ENCODE data around the gene NPR2. TPM values are rescaled to one million over a fixed set of nuclear protein-coding genes. Genes with fewer than 3 reads are reported as not detected.

Gene NPR2
- total RNA-seq, 1 experiment from 2014 or later = 18.8 TPM

DNA sequence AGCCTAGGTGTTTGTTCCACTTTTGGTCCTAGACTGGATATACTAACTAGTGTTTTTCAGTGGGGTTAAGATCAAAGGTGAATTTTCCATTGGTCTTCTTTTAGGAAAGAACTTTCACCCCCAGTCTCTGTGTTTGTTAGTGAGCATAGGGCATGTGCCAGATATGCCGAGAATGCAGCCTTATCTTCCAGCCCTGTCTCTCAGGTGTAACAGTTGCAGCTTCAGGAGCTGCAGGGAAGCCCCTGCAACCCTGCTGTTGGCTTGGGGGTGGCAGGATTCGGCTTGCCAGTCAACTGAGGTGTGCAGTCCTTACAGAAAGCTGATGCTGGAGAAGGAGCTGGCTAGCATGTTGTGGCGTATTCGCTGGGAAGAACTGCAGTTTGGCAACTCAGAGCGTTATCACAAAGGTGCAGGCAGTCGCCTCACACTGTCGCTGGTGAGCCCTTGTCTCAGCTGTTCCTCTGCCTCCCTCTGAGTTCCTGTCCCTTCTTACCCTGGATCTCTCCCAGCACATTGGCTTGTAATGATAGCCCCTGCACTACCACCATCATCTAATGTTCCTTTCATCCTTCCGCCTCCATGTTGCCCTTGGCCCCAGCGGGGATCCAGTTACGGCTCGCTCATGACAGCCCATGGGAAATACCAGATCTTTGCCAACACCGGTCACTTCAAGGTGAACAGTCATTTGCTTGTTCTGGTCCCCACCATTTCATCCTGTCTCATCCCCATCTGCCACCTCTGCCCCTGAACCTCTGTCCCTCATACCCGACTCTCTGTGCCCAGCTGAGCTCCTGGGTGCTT is 10.1 kb downstream of the NPR2 start:
- Histone ChIP-seq H3K9me2 (ENCODE audit: insufficient read depth) (no peaks in the 10 kb centered on the region), H3K4me1 (ENCODE audit: control insufficient read depth in 1 of 2, insufficient read depth in 2 of 2, low read length in 2 of 2) (peaks cover 0 to 16% of the 10 kb centered on the region in 2 experiments; a peak in 2 of 4 replicates), H3K4me2 (ENCODE audit: low read length) (no peak overlapping the region), H4K20me1 (ENCODE audit: insufficient read depth) (no peaks in the 10 kb centered on the region), H3K27me3 (ENCODE audit: insufficient read depth, low read length) (no peaks in the 10 kb centered on the region), H3K36me3 (ENCODE audit: control insufficient read depth in 1 of 2, insufficient read depth in 2 of 2, low read length in 2 of 2) (0 out of 4 replicates have a peak, but pooled peaks cover 0 to 7% of the 10 kb centered on the region in 2 experiments), H3K9me3 (ENCODE audit: control insufficient read depth in 1 of 2, insufficient read depth in 1 of 2, low read depth in 1 of 2, low read length in 2 of 2) (no peaks in the 10 kb centered on the region), H3K9ac (ENCODE audit: low read length) (no peak overlapping the region), H2AFZ (ENCODE audit: low read depth, low read length, poor library complexity, severe bottlenecking) (no peak overlapping the region), H3K79me2 (ENCODE audit: insufficient read depth, low read length) (no peaks in the 10 kb centered on the region), H3K4me3 (replicated peaks in 1 of 2; ENCODE audit: low read depth in 1 of 2, low read length in 2 of 2) (no peak overlapping the region), H3K27ac (ENCODE audit: low read depth, low read length) (no peak overlapping the region)
- no peak for DNase-seq (ENCODE audit: low read depth, low spot score)
- ATAC-seq = no peak
- intact Hi-C loops (cut with micrococcal nuclease) = no loop called here
- CTCF ChIA-PET = interaction anchor here (1.0 kb wide), 1 partner anchor 11 kb away, joined by 4 read pairs; no protein-coding TSS in a partner anchor
- POLR2A ChIA-PET = no interaction called here
- no TSS peak for BruUV-seq (replicated peaks)
- TF ChIP-seq, protein P1, sequence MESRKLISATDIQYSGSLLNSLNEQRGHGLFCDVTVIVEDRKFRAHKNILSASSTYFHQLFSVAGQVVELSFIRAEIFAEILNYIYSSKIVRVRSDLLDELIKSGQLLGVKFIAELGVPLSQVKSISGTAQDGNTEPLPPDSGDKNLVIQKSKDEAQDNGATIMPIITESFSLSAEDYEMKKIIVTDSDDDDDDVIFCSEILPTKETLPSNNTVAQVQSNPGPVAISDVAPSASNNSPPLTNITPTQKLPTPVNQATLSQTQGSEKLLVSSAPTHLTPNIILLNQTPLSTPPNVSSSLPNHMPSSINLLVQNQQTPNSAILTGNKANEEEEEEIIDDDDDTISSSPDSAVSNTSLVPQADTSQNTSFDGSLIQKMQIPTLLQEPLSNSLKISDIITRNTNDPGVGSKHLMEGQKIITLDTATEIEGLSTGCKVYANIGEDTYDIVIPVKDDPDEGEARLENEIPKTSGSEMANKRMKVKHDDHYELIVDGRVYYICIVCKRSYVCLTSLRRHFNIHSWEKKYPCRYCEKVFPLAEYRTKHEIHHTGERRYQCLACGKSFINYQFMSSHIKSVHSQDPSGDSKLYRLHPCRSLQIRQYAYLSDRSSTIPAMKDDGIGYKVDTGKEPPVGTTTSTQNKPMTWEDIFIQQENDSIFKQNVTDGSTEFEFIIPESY (IDR thresholded peaks at IDR 0.05; ENCODE audit: extremely low read depth, insufficient replicate concordance, low read length) = no peak
- TF ChIP-seq CBX3 (IDR thresholded peaks at IDR 0.05; ENCODE audit: low read depth) (no peak), EGR1 (IDR thresholded peaks at IDR 0.05; ENCODE audit: low read depth) (no peak), FOSL1 (IDR thresholded peaks at IDR 0.05; ENCODE audit: low read depth) (no peak), ELF1 (IDR thresholded peaks at IDR 0.05; ENCODE audit: borderline replicate concordance, low read depth) (no peak), SIN3A (IDR thresholded peaks at IDR 0.05; ENCODE audit: low read depth) (no peak), SP1 (IDR thresholded peaks at IDR 0.05; ENCODE audit: low read depth) (no peak), EZH2 (IDR thresholded peaks at IDR 0.05) (no peak), JUND (IDR thresholded peaks at IDR 0.05) (no peak), TCF7L2 (IDR thresholded peaks at IDR 0.05; ENCODE audit: borderline replicate concordance, extremely low read depth, insufficient read depth, insufficient read length) (no peak), EZH2phosphoT487 (IDR thresholded peaks at IDR 0.05; ENCODE audit: borderline replicate concordance) (no peak)
- TF ChIP-seq, protein P2, sequence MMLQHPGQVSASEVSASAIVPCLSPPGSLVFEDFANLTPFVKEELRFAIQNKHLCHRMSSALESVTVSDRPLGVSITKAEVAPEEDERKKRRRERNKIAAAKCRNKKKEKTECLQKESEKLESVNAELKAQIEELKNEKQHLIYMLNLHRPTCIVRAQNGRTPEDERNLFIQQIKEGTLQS (IDR thresholded peaks at IDR 0.05) = no peak
- TF ChIP-seq, protein P3, sequence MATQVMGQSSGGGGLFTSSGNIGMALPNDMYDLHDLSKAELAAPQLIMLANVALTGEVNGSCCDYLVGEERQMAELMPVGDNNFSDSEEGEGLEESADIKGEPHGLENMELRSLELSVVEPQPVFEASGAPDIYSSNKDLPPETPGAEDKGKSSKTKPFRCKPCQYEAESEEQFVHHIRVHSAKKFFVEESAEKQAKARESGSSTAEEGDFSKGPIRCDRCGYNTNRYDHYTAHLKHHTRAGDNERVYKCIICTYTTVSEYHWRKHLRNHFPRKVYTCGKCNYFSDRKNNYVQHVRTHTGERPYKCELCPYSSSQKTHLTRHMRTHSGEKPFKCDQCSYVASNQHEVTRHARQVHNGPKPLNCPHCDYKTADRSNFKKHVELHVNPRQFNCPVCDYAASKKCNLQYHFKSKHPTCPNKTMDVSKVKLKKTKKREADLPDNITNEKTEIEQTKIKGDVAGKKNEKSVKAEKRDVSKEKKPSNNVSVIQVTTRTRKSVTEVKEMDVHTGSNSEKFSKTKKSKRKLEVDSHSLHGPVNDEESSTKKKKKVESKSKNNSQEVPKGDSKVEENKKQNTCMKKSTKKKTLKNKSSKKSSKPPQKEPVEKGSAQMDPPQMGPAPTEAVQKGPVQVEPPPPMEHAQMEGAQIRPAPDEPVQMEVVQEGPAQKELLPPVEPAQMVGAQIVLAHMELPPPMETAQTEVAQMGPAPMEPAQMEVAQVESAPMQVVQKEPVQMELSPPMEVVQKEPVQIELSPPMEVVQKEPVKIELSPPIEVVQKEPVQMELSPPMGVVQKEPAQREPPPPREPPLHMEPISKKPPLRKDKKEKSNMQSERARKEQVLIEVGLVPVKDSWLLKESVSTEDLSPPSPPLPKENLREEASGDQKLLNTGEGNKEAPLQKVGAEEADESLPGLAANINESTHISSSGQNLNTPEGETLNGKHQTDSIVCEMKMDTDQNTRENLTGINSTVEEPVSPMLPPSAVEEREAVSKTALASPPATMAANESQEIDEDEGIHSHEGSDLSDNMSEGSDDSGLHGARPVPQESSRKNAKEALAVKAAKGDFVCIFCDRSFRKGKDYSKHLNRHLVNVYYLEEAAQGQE (IDR thresholded peaks at IDR 0.05; ENCODE audit: low read depth) = no peak
- TF ChIP-seq, protein P4, sequence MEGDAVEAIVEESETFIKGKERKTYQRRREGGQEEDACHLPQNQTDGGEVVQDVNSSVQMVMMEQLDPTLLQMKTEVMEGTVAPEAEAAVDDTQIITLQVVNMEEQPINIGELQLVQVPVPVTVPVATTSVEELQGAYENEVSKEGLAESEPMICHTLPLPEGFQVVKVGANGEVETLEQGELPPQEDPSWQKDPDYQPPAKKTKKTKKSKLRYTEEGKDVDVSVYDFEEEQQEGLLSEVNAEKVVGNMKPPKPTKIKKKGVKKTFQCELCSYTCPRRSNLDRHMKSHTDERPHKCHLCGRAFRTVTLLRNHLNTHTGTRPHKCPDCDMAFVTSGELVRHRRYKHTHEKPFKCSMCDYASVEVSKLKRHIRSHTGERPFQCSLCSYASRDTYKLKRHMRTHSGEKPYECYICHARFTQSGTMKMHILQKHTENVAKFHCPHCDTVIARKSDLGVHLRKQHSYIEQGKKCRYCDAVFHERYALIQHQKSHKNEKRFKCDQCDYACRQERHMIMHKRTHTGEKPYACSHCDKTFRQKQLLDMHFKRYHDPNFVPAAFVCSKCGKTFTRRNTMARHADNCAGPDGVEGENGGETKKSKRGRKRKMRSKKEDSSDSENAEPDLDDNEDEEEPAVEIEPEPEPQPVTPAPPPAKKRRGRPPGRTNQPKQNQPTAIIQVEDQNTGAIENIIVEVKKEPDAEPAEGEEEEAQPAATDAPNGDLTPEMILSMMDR (IDR thresholded peaks at IDR 0.05 in 2 of 3, conservative IDR thresholded peaks at IDR 0.05 in 1 of 3; ENCODE audit: borderline replicate concordance in 1 of 3, insufficient read depth in 1 of 3, low read depth in 2 of 3, low read length in 2 of 3) = no peak
- TF ChIP-seq, protein P5, sequence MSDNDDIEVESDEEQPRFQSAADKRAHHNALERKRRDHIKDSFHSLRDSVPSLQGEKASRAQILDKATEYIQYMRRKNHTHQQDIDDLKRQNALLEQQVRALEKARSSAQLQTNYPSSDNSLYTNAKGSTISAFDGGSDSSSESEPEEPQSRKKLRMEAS (IDR thresholded peaks at IDR 0.05) = no peak
- RAD21 ChIA-PET (ENCODE audit: low non-redundant PET in 1 of 2, low total read pairs in 2 of 2, uncharacterized antibody in 2 of 2, unreplicated experiment in 2 of 2) = no interaction called here
